ENCODE results near the gene TM6SF1. TPM values are rescaled to one million over a fixed set of nuclear protein-coding genes. Genes with fewer than 3 reads are reported as not detected.

TM6SF1 gene
- total and polyA plus RNA-seq, 2 donors from 2014 or later, result 2.6 to 10.4 TPM

DNA sequence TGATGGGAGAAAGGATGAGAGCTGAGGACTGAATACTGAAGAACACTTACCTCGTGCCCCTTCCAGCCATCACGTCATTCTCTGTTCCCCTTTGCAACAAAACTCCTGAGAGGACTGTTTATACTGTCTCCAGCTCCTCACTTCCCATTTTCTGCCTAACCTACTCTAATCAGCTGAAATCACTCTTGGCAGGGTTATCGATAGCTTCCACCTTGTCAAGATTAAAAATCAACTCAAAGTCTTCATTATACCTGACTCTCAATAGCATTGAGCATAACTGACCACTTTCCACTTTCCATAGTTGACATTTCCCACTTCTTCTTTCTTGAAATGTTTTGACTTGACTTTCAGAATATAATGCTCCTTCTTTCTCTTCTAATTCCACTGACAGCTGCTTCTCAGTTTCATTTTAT lies 44.7 kb upstream of the TM6SF1 start:
- H3K9me3 ChIP-seq (ENCODE audit: control insufficient read depth in 2 of 3, insufficient read depth in 1 of 3, low read length in 3 of 3), result no peaks in the 10 kb centered on the region
- no peak overlapping the region for H3K27ac ChIP-seq (ENCODE audit: low read depth in 2 of 2, low read length in 2 of 2)
- TF ChIP-seq, protein P1, sequence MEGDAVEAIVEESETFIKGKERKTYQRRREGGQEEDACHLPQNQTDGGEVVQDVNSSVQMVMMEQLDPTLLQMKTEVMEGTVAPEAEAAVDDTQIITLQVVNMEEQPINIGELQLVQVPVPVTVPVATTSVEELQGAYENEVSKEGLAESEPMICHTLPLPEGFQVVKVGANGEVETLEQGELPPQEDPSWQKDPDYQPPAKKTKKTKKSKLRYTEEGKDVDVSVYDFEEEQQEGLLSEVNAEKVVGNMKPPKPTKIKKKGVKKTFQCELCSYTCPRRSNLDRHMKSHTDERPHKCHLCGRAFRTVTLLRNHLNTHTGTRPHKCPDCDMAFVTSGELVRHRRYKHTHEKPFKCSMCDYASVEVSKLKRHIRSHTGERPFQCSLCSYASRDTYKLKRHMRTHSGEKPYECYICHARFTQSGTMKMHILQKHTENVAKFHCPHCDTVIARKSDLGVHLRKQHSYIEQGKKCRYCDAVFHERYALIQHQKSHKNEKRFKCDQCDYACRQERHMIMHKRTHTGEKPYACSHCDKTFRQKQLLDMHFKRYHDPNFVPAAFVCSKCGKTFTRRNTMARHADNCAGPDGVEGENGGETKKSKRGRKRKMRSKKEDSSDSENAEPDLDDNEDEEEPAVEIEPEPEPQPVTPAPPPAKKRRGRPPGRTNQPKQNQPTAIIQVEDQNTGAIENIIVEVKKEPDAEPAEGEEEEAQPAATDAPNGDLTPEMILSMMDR (IDR thresholded peaks at IDR 0.05; ENCODE audit: borderline replicate concordance, extremely low read depth, insufficient read depth), result no peak
- intact Hi-C loops (cut with DNase I), result loop anchor here (5.0 kb wide), 1 partner anchor 35 kb away; no protein-coding TSS in a partner anchor
- H3K4me3 ChIP-seq (ENCODE audit: low read length in 3 of 3), result no peak overlapping the region
- no peaks in the 10 kb centered on the region for H3K27me3 ChIP-seq (ENCODE audit: control insufficient read depth, insufficient read depth, low read length)
- H3K36me3 ChIP-seq (ENCODE audit: control insufficient read depth in 2 of 3, insufficient read depth in 3 of 3, low read length in 3 of 3), result no peaks in the 10 kb centered on the region
- no peak overlapping the region for H3K9ac ChIP-seq (ENCODE audit: low read length in 3 of 3)
- FAIRE-seq (no peak), DNase-seq (no peak)
- peaks cover 2 to 24% (median 9%) of the 10 kb centered on the region in 3 donors for H3K4me1 ChIP-seq (ENCODE audit: control insufficient read depth in 2 of 3, insufficient read depth in 2 of 3, low read depth in 1 of 3, low read length in 3 of 3)

DNA sequence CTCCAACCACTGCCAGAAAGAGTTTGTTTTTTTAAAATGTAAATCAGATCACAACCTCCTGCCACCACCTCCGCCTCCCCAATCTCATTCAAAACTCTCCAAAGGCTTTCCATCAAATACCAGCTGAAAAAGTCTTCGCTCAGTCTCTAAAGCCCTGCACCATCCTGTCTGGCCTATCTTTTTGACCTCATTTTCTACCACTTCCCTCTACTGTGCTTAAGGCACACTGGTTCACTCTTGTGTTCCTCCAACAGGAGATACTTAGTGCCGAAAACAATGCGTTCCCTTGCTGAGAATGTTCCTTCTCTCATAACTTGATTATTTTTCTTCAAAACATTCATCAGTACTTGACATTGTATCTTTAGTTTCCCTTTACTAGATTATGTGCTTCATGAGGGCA lies 43.9 kb upstream of the TM6SF1 start:
- no peak for DNase-seq

DNA sequence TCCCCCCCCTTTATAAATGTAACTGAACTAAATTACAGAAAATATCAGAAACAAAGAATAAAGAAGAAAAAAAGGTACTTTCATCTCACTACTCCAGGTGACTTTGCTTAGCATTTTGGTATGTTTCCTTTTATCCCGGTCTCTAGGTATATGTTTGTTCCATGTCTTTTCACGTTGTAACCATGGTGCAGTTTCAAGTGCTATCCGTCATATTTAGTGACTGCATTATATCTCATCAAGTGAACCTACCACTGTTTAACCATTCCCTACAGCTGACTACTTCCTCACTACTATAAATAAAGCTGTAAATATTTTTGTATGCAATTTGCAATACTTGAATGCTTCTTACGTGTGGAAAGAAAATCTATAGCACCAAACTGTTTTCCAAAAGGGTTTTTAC lies 42.6 kb upstream of the TM6SF1 start:
- intact Hi-C loops (cut with DNase I), result loop anchor here (5.0 kb wide), 1 partner anchor 38 kb away; no protein-coding TSS in a partner anchor
- Histone ChIP-seq H3K4me3 (ENCODE audit: low read length in 3 of 3) (peak overlapping the region; percentile 6 to 94 (median 92)), H3K36me3 (ENCODE audit: control insufficient read depth in 2 of 3, insufficient read depth in 3 of 3, low read length in 3 of 3) (no peaks in the 10 kb centered on the region), H3K27ac (ENCODE audit: low read depth in 2 of 2, low read length in 2 of 2) (no peak overlapping the region), H3K9ac (ENCODE audit: low read length in 3 of 3) (peak overlapping the region in 1 of 3 donors; percentile 20), H3K9me3 (ENCODE audit: control insufficient read depth in 2 of 3, insufficient read depth in 1 of 3, low read length in 3 of 3) (no peaks in the 10 kb centered on the region), H3K4me1 (ENCODE audit: control insufficient read depth in 2 of 3, insufficient read depth in 2 of 3, low read depth in 1 of 3, low read length in 3 of 3) (peaks cover 2 to 24% (median 10%) of the 10 kb centered on the region in 3 donors), H3K27me3 (ENCODE audit: control insufficient read depth, insufficient read depth, low read length) (no peaks in the 10 kb centered on the region)
- FAIRE-seq (no peak), DNase-seq (no peak)
- TF ChIP-seq, protein P1 (IDR thresholded peaks at IDR 0.05; ENCODE audit: borderline replicate concordance, extremely low read depth, insufficient read depth), result no peak

More for the DNA sequence above, 43.9 kb upstream of the TM6SF1 start:
- Histone ChIP-seq H3K27me3 (ENCODE audit: control insufficient read depth, insufficient read depth, low read length) (no peaks in the 10 kb centered on the region), H3K4me3 (ENCODE audit: low read length in 3 of 3) (peak overlapping the region in 2 of 3 donors; percentile 2 to 4), H3K27ac (ENCODE audit: low read depth in 2 of 2, low read length in 2 of 2) (no peak overlapping the region), H3K4me1 (ENCODE audit: control insufficient read depth in 2 of 3, insufficient read depth in 2 of 3, low read depth in 1 of 3, low read length in 3 of 3) (peaks cover 2 to 24% (median 10%) of the 10 kb centered on the region in 3 donors), H3K36me3 (ENCODE audit: control insufficient read depth in 2 of 3, insufficient read depth in 3 of 3, low read length in 3 of 3) (no peaks in the 10 kb centered on the region), H3K9me3 (ENCODE audit: control insufficient read depth in 2 of 3, insufficient read depth in 1 of 3, low read length in 3 of 3) (no peaks in the 10 kb centered on the region), H3K9ac (ENCODE audit: low read length in 3 of 3) (no peak overlapping the region)
- intact Hi-C loops (cut with DNase I), result loop anchor here (5.0 kb wide), 1 partner anchor 36 kb away; no protein-coding TSS in a partner anchor
- TF ChIP-seq, protein P1 (IDR thresholded peaks at IDR 0.05; ENCODE audit: borderline replicate concordance, extremely low read depth, insufficient read depth), result no peak
- FAIRE-seq, result no peak

DNA sequence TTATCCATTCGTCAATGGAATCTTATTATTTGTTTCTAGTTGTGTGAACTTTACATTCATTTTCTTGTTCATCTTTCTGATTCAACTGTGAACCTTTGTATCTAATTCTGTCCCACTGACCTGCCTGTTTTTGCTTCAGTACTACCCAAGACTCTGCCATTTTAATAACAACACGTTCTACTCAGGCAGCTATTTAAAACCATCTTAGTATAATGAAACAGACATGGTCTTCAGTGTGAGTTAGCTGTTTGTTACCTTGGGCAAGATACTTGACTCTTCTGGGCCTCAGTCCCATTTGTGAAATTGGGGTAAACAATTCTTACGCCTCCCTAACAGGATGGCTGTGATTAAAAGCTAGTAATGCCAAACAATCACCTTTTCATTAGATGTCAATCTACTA lies 42.0 kb upstream of the TM6SF1 start:
- DNase-seq (no peak), FAIRE-seq (no peak)
- Histone ChIP-seq H3K36me3 (ENCODE audit: control insufficient read depth in 2 of 3, insufficient read depth in 3 of 3, low read length in 3 of 3) (no peaks in the 10 kb centered on the region), H3K27me3 (ENCODE audit: control insufficient read depth, insufficient read depth, low read length) (no peaks in the 10 kb centered on the region), H3K4me1 (ENCODE audit: control insufficient read depth in 2 of 3, insufficient read depth in 2 of 3, low read depth in 1 of 3, low read length in 3 of 3) (peaks cover 2 to 24% (median 10%) of the 10 kb centered on the region in 3 donors), H3K4me3 (ENCODE audit: low read length in 3 of 3) (peak overlapping the region; percentile 92 to 95 (median 94)), H3K27ac (ENCODE audit: low read depth in 2 of 2, low read length in 2 of 2) (no peak overlapping the region), H3K9ac (ENCODE audit: low read length in 3 of 3) (peak overlapping the region; percentile 37 to 71 (median 38)), H3K9me3 (ENCODE audit: control insufficient read depth in 2 of 3, insufficient read depth in 1 of 3, low read length in 3 of 3) (no peaks in the 10 kb centered on the region)
- TF ChIP-seq, protein P1 (IDR thresholded peaks at IDR 0.05; ENCODE audit: borderline replicate concordance, extremely low read depth, insufficient read depth), result no peak
- intact Hi-C loops (cut with DNase I), result no loop called here
